AG09319 (cell line): ENCODE data around the gene SFXN1.

Experiments used
- DNase-seq: peaks from one replicate; pipeline ENCODE4 v3.0.0-alpha.2; 2010; ENCODE audit warnings: low read depth; ENCODE audit errors: extremely low read depth
- TF ChIP-seq, protein P1 (sequence below): IDR thresholded peaks from 2 replicates; pipeline ENCODE4 v1.5.1; 2011; ENCODE audit warnings: low read depth, mild to moderate bottlenecking, inconsistent platforms, low read length, moderate library complexity

Gene SFXN1

DNA sequence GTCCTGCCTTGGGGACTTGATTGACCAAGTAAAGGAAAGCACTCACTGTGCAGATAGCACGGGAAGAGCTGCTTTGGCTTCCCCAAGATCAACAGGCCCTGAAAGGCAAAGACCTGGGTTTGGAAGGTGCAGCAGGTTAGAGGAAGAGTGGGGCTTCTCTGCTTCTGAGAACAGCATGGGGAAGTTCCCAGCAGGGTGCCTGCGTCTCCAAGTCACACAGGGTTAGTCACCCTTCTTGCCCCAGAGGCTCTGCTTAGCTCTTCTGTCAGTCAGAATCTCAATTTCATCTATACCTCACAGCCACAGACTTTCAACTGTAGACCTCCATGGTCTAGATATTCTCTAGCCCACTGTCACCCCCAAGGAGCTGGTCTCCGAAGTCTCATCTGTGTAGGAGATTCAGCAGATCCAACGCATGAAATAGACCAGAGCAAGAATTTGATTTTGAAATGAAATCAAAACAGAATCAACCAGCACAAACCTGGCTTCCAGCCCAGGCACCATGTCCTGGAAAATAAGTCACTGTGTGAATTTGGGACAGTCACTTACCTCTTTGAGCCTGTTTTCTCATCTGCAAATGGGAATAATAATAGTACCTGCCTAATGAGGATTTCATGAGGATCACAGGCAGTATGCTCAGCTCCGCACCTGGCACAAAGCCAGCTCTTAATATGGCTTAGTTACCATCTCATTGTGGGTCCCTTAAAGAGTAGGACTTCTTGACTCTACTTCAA is 64.0 kb downstream of the SFXN1 start:
- TF ChIP-seq, protein P1, sequence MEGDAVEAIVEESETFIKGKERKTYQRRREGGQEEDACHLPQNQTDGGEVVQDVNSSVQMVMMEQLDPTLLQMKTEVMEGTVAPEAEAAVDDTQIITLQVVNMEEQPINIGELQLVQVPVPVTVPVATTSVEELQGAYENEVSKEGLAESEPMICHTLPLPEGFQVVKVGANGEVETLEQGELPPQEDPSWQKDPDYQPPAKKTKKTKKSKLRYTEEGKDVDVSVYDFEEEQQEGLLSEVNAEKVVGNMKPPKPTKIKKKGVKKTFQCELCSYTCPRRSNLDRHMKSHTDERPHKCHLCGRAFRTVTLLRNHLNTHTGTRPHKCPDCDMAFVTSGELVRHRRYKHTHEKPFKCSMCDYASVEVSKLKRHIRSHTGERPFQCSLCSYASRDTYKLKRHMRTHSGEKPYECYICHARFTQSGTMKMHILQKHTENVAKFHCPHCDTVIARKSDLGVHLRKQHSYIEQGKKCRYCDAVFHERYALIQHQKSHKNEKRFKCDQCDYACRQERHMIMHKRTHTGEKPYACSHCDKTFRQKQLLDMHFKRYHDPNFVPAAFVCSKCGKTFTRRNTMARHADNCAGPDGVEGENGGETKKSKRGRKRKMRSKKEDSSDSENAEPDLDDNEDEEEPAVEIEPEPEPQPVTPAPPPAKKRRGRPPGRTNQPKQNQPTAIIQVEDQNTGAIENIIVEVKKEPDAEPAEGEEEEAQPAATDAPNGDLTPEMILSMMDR: no peak
- no peak for DNase-seq

- TF ChIP-seq, protein P1: no peak
Observed at GRCh38 chr5:175542966-175543235, 64.5 kb downstream of the SFXN1 start.

GRCh38 chr5:175544108-175544511 is 65.8 kb downstream of the SFXN1 start:
- no peak for DNase-seq
- TF ChIP-seq, protein P1: no peak

More at GRCh38 chr5:175542966-175543235, 64.5 kb downstream of the SFXN1 start:
- no peak for DNase-seq

- TF ChIP-seq, protein P1: no peak
- DNase-seq: no peak
Observed at GRCh38 chr5:175544586-175544985, 66.2 kb downstream of the SFXN1 start.

- DNase-seq: no peak
- TF ChIP-seq, protein P1: no peak
Observed at GRCh38 chr5:175547842-175548241, 69.5 kb downstream of the SFXN1 start.

GRCh38 chr5:175548626-175549311 is 70.4 kb downstream of the SFXN1 start:
- TF ChIP-seq, protein P1: no peak
- no peak for DNase-seq

DNA sequence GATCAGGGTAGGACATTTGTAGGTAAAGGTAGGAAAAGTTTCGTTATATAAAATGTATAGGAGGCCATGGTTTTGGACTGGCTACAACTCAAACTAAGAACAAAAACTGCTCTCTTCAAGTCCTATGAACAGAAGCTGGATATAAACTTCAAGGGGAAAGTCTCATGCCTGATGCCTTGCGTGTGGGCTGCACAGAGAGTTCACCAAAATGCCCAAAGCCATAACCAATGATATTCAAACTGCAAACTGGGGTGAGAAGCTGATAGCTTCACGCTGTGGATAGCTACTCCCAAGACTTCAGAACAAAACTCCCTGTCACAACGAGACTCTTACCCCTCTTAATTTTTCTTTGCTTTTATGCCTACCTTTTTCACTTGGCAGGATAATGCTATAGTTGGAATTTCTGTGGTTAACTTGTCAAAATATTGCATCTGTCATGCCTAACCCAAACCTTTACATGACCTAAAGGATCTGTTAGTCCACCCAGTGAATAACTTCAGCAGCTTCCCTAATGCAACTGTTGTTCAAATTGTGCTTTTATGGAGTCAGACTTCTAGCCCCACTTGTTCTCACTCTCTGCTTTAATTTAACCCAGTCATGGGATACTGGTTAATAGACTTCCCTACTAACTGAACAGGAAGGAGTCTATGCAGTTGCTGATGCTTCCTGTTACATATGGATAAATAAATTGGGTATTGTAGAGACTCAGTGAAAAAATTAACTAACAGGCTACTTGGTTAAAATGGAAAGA is 71.9 kb downstream of the SFXN1 start:
- TF ChIP-seq, protein P1: no peak
- no peak for DNase-seq
